DOHH2 (cell line): ENCODE results near the gene TAX1BP3.

Experiments
- H3F3A ChIP-seq: fragments of 200-600 bp; sonication (generic), shearing (Covaris generic); 2 replicates; pipeline ENCODE4 v1.6.0; 2016; ENCODE audit warnings: antibody characterized with exemption, mild to moderate bottlenecking; ENCODE audit not compliant: control insufficient read depth, insufficient read depth
- H3K27ac ChIP-seq: fragments of 200-600 bp; sonication (generic); 2 replicates; pipeline ENCODE4 v1.5.1; 2014; ENCODE audit warnings: low read depth, mild to moderate bottlenecking, low read length, moderate library complexity
- H3K27me3 ChIP-seq: fragments of 200-600 bp; sonication (generic); 2 replicates; pipeline ENCODE4 v1.6.1; 2014; ENCODE audit warnings: mild to moderate bottlenecking, low read length, mixed read lengths; ENCODE audit not compliant: control insufficient read depth
- H3K36me3 ChIP-seq: fragments of 200-600 bp; sonication (generic); 2 replicates; pipeline ENCODE4 v1.6.1; 2014; ENCODE audit warnings: mild to moderate bottlenecking, low read length, moderate library complexity, mixed read lengths; ENCODE audit not compliant: control insufficient read depth
- H3K4me1 ChIP-seq: fragments of 200-600 bp; sonication (generic); 2 replicates; pipeline ENCODE4 v1.6.1; 2014; ENCODE audit warnings: mild to moderate bottlenecking, low read length, mixed read lengths; ENCODE audit not compliant: control insufficient read depth
- H3K4me2 ChIP-seq: fragments of 200-600 bp; sonication (generic); 2 replicates; pipeline ENCODE4 v1.6.0; 2014; ENCODE audit warnings: mild to moderate bottlenecking, low read length, moderate library complexity
- H3K4me3 ChIP-seq: fragments of 200-600 bp; sonication (generic); 2 replicates; pipeline ENCODE4 v1.5.1; 2014; ENCODE audit warnings: mild to moderate bottlenecking, low read length, mixed read lengths
- H3K79me2 ChIP-seq: fragments of 200-600 bp; sonication (generic); 2 replicates; pipeline ENCODE4 v1.6.1; 2014; ENCODE audit warnings: mild to moderate bottlenecking, low read length, mixed read lengths; ENCODE audit not compliant: control insufficient read depth
- H3K9me2 ChIP-seq: fragments of 200-600 bp; sonication (generic); replicated peaks from 2 replicates; pipeline ENCODE4 v1.6.1; 2014; ENCODE audit warnings: mild to moderate bottlenecking, low read length, mixed read lengths; ENCODE audit not compliant: control insufficient read depth
- H3K9me3 ChIP-seq: fragments of 200-600 bp; sonication (generic); 2 replicates; pipeline ENCODE4 v1.6.1; 2014; ENCODE audit warnings: antibody characterized with exemption, low read length, mixed read lengths; ENCODE audit not compliant: control insufficient read depth, insufficient read depth
- H4K20me1 ChIP-seq: fragments of 200-600 bp; sonication (generic); 2 replicates; pipeline ENCODE4 v1.6.0; 2014; ENCODE audit warnings: low read depth, mild to moderate bottlenecking, antibody characterized with exemption, low read length, moderate library complexity; ENCODE audit not compliant: control insufficient read depth, insufficient read depth
- CTCF ChIP-seq: fragments of 200-600 bp; sonication (generic); IDR thresholded peaks from one replicate; pipeline ENCODE4 v1.5.1; 2014; ENCODE audit warnings: antibody characterized with exemption, mild to moderate bottlenecking, low read depth, low read length; ENCODE audit not compliant: poor library complexity, severe bottlenecking
- EZH2phosphoT487 ChIP-seq: fragments of 200-600 bp; sonication (generic); IDR thresholded peaks from 2 replicates; pipeline ENCODE4 v1.6.1; 2017; ENCODE audit warnings: borderline replicate concordance, mild to moderate bottlenecking, antibody characterized with exemption, low read length, moderate library complexity, mixed read lengths

Gene TAX1BP3

GRCh38 chr17:3682033-3682432 lies 13.7 kb upstream of the TAX1BP3 start:
- Histone ChIP-seq H3K9me2 (no peaks in the 10 kb centered on the region), H3K4me2 (no peak overlapping the region), H3K79me2 (peaks cover 7% of the 10 kb centered on the region), H3K4me3 (no peak overlapping the region), H3K27me3 (no peaks in the 10 kb centered on the region), H3K9me3 (no peaks in the 10 kb centered on the region), H3K27ac (no peak overlapping the region), H3K4me1 (peaks cover 27% of the 10 kb centered on the region), H4K20me1 (no peaks in the 10 kb centered on the region; the same call in 1 of the 2 replicates), H3F3A (peaks cover 15% of the 10 kb centered on the region), H3K36me3 (peaks cover 61% of the 10 kb centered on the region)
- TF ChIP-seq EZH2phosphoT487 (no peak), CTCF (no peak)

GRCh38 chr17:3681565-3681964 lies 13.2 kb upstream of the TAX1BP3 start:
- TF ChIP-seq EZH2phosphoT487 (no peak), CTCF (no peak)
- no peaks in the 10 kb centered on the region for H3K9me2 ChIP-seq
- H3K4me3 ChIP-seq = no peak overlapping the region
- H3K9me3 ChIP-seq = no peaks in the 10 kb centered on the region
- H3K79me2 ChIP-seq = peaks cover 7% of the 10 kb centered on the region
- H3F3A ChIP-seq = peaks cover 15% of the 10 kb centered on the region
- no peaks in the 10 kb centered on the region for H3K27me3 ChIP-seq
- no peaks in the 10 kb centered on the region; the same call in 1 of the 2 replicates for H4K20me1 ChIP-seq
- peaks cover 62% of the 10 kb centered on the region for H3K36me3 ChIP-seq
- no peak overlapping the region for H3K27ac ChIP-seq
- peaks cover 27% of the 10 kb centered on the region for H3K4me1 ChIP-seq
- no peak overlapping the region for H3K4me2 ChIP-seq

- Histone ChIP-seq H3K4me3 (no peak overlapping the region), H3F3A (peaks cover 15% of the 10 kb centered on the region), H3K9me3 (no peaks in the 10 kb centered on the region), H3K27me3 (no peaks in the 10 kb centered on the region), H3K27ac (no peak overlapping the region), H4K20me1 (no peaks in the 10 kb centered on the region; the same call in 1 of the 2 replicates), H3K79me2 (peaks cover 7% of the 10 kb centered on the region), H3K36me3 (peaks cover 67% of the 10 kb centered on the region), H3K4me1 (peaks cover 27% of the 10 kb centered on the region), H3K4me2 (no peak overlapping the region), H3K9me2 (no peaks in the 10 kb centered on the region)
- no peak for TF ChIP-seq CTCF
- no peak for TF ChIP-seq EZH2phosphoT487
Observed at GRCh38 chr17:3681057-3681456, 12.7 kb upstream of the TAX1BP3 start.
